ENCODE measurements around the gene SLCO2A1. TPM values are rescaled to one million over a fixed set of nuclear protein-coding genes. Genes with fewer than 3 reads are reported as not detected.

SLCO2A1 gene
- total RNA-seq, 8 experiments from 2014 or later: 0.16 to 9.0 (median 1.5) TPM

GRCh38 chr3:133954717-133955360 lies 74.9 kb downstream of the SLCO2A1 start:
- 92 to 100% (median 95%) methylated on average over 2 to 5 of the region's 11 CpGs; no CpG with 5 or more reads in 6 of the 10 experiments for WGBS, 10 experiments

GRCh38 chr3:133953297-133953696 lies 76.4 kb downstream of the SLCO2A1 start:
- in situ Hi-C loops (cut with MboI; ENCODE audit: low pct_unique_long_range_greater_than_20kb in 2 of 9, low sequenced_read_pairs in 9 of 9, unreplicated experiment in 9 of 9): no loop called here
- ATAC-seq (replicated peaks in 6 of 8): no peak
- Histone ChIP-seq H3K4me1 (replicated peaks in 1 of 2) (peaks cover 0 to 2% of the 10 kb centered on the region in 2 donors), H3K4me3 (no peak overlapping the region), H3K27ac (no peak overlapping the region)
- WGBS, 10 experiments: 77 to 93% (median 90%) methylated on average over 3 to 4 of the region's 6 CpGs; no CpG with 5 or more reads in 7 of the 10 experiments

More at GRCh38 chr3:133954717-133955360, 74.9 kb downstream of the SLCO2A1 start:
- ATAC-seq (replicated peaks in 6 of 8): peak in 3 of 8 experiments; percentile 78 to 95 (median 92)
- Histone ChIP-seq H3K27ac (no peak overlapping the region), H3K4me1 (replicated peaks in 1 of 2) (peaks cover 0 to 2% of the 10 kb centered on the region in 2 donors), H3K4me3 (no peak overlapping the region)
- in situ Hi-C loops (cut with MboI; ENCODE audit: low pct_unique_long_range_greater_than_20kb in 2 of 9, low sequenced_read_pairs in 9 of 9, unreplicated experiment in 9 of 9): no loop called here

GRCh38 chr3:133949438-133949837 lies 80.3 kb downstream of the SLCO2A1 start:
- H3K27ac ChIP-seq: no peak overlapping the region
- WGBS, 10 experiments: 6 to 60% (median 46%) methylated on average over 1 to 2 of the region's 2 CpGs; no CpG with 5 or more reads in 1 of the 10 experiments
- peak in 7 of 8 experiments; percentile 32 to 84 (median 65) for ATAC-seq (replicated peaks in 6 of 8)
- no peak overlapping the region for H3K4me3 ChIP-seq
- in situ Hi-C loops (cut with MboI; ENCODE audit: low pct_unique_long_range_greater_than_20kb in 2 of 9, low sequenced_read_pairs in 9 of 9, unreplicated experiment in 9 of 9): loop anchor here in 3 of 9 experiments (25.0 kb wide), 2 partner anchors 238 to 263 kb away; no protein-coding TSS in a partner anchor
- H3K4me1 ChIP-seq (replicated peaks in 1 of 2): no peaks in the 10 kb centered on the region

- in situ Hi-C loops (cut with MboI; ENCODE audit: low pct_unique_long_range_greater_than_20kb in 2 of 9, low sequenced_read_pairs in 9 of 9, unreplicated experiment in 9 of 9): loop anchor here in 3 of 9 experiments (25.0 kb wide), 2 partner anchors 238 to 263 kb away; no protein-coding TSS in a partner anchor
- Histone ChIP-seq H3K4me3 (no peak overlapping the region), H3K4me1 (replicated peaks in 1 of 2) (no peaks in the 10 kb centered on the region), H3K27ac (no peak overlapping the region)
- 40 to 100% (median 74%) methylated on average over 1 to 3 of the region's 7 CpGs; no CpG with 5 or more reads in 4 of the 10 experiments for WGBS, 10 experiments
- ATAC-seq (replicated peaks in 6 of 8): no peak
Observed at GRCh38 chr3:133948996-133949395, 80.7 kb downstream of the SLCO2A1 start.

- Histone ChIP-seq H3K4me3 (no peak overlapping the region), H3K27ac (no peak overlapping the region), H3K4me1 (replicated peaks in 1 of 2) (no peaks in the 10 kb centered on the region)
- ATAC-seq (replicated peaks in 6 of 8): no peak
- in situ Hi-C loops (cut with MboI; ENCODE audit: low pct_unique_long_range_greater_than_20kb in 2 of 9, low sequenced_read_pairs in 9 of 9, unreplicated experiment in 9 of 9): loop anchor here in 3 of 9 experiments (25.0 kb wide), 2 partner anchors 239 to 264 kb away; no protein-coding TSS in a partner anchor
- 17 to 88% (median 78%) methylated on average over 1 to 4 of the region's 9 CpGs; no CpG with 5 or more reads in 6 of the 10 experiments for WGBS, 10 experiments
Observed at GRCh38 chr3:133948131-133948810, 81.5 kb downstream of the SLCO2A1 start.

- in situ Hi-C loops (cut with MboI; ENCODE audit: low pct_unique_long_range_greater_than_20kb in 2 of 9, low sequenced_read_pairs in 9 of 9, unreplicated experiment in 9 of 9): loop anchor here in 3 of 9 experiments (25.0 kb wide), 2 partner anchors 242 to 267 kb away; no protein-coding TSS in a partner anchor
- H3K4me1 ChIP-seq (replicated peaks in 1 of 2): no peaks in the 10 kb centered on the region
- 60 to 100% (median 82%) methylated on average over 1 to 8 of the region's 12 CpGs; no CpG with 5 or more reads in 1 of the 10 experiments for WGBS, 10 experiments
- H3K27ac ChIP-seq: no peak overlapping the region
- no peak overlapping the region for H3K4me3 ChIP-seq
- ATAC-seq (replicated peaks in 6 of 8): no peak
Observed at GRCh38 chr3:133945381-133946095, 84.2 kb downstream of the SLCO2A1 start.

- Histone ChIP-seq H3K4me3 (no peak overlapping the region), H3K4me1 (replicated peaks in 1 of 2) (no peaks in the 10 kb centered on the region), H3K27ac (no peak overlapping the region)
- 60 to 100% (median 88%) methylated on average over 1 to 8 of the region's 13 CpGs; no CpG with 5 or more reads in 1 of the 10 experiments for WGBS, 10 experiments
- peak in 3 of 8 experiments; percentile 54 to 84 (median 59) for ATAC-seq (replicated peaks in 6 of 8)
- in situ Hi-C loops (cut with MboI; ENCODE audit: low pct_unique_long_range_greater_than_20kb in 2 of 9, low sequenced_read_pairs in 9 of 9, unreplicated experiment in 9 of 9): loop anchor here in 3 of 9 experiments (25.0 kb wide), 2 partner anchors 242 to 267 kb away; no protein-coding TSS in a partner anchor
Observed at GRCh38 chr3:133944641-133945380, 84.9 kb downstream of the SLCO2A1 start.

- Histone ChIP-seq H3K4me1 (replicated peaks in 1 of 2) (no peaks in the 10 kb centered on the region), H3K27ac (no peak overlapping the region), H3K4me3 (no peak overlapping the region)
- WGBS, 10 experiments: 16 to 100% (median 46%) methylated on average over 1 to 2 of the region's 2 CpGs; no CpG with 5 or more reads in 6 of the 10 experiments
- in situ Hi-C loops (cut with MboI; ENCODE audit: low pct_unique_long_range_greater_than_20kb in 2 of 9, low sequenced_read_pairs in 9 of 9, unreplicated experiment in 9 of 9): loop anchor here in 3 of 9 experiments (25.0 kb wide), 2 partner anchors 243 to 268 kb away; no protein-coding TSS in a partner anchor
- peak in 3 of 8 experiments; percentile 6 to 24 (median 22) for ATAC-seq (replicated peaks in 6 of 8)
Observed at GRCh38 chr3:133944181-133944580, 85.5 kb downstream of the SLCO2A1 start.

- peak in 3 of 8 experiments; percentile 62 to 67 (median 64) for ATAC-seq (replicated peaks in 6 of 8)
- in situ Hi-C loops (cut with MboI; ENCODE audit: low pct_unique_long_range_greater_than_20kb in 2 of 9, low sequenced_read_pairs in 9 of 9, unreplicated experiment in 9 of 9): loop anchor here in 3 of 9 experiments (25.0 kb wide), 2 partner anchors 244 to 269 kb away; no protein-coding TSS in a partner anchor
- Histone ChIP-seq H3K4me1 (replicated peaks in 1 of 2) (no peaks in the 10 kb centered on the region), H3K27ac (no peak overlapping the region), H3K4me3 (no peak overlapping the region)
- WGBS, 10 experiments: 49 to 100% (median 80%) methylated on average over 1 to 5 of the region's 5 CpGs; no CpG with 5 or more reads in 1 of the 10 experiments
Observed at GRCh38 chr3:133943639-133944141, 86.0 kb downstream of the SLCO2A1 start.

GRCh38 chr3:133943031-133943535 lies 86.6 kb downstream of the SLCO2A1 start:
- Histone ChIP-seq H3K4me1 (replicated peaks in 1 of 2) (no peaks in the 10 kb centered on the region), H3K27ac (no peak overlapping the region), H3K4me3 (no peak overlapping the region)
- in situ Hi-C loops (cut with MboI; ENCODE audit: low pct_unique_long_range_greater_than_20kb in 2 of 9, low sequenced_read_pairs in 9 of 9, unreplicated experiment in 9 of 9): loop anchor here in 3 of 9 experiments (25.0 kb wide), 2 partner anchors 244 to 269 kb away; no protein-coding TSS in a partner anchor
- ATAC-seq (replicated peaks in 6 of 8): no peak
- WGBS, 10 experiments: 83 to 100% (median 100%) methylated on average over 1 to 2 of the region's 2 CpGs; no CpG with 5 or more reads in 1 of the 10 experiments

- in situ Hi-C loops (cut with MboI; ENCODE audit: low pct_unique_long_range_greater_than_20kb in 2 of 9, low sequenced_read_pairs in 9 of 9, unreplicated experiment in 9 of 9): loop anchor here in 3 of 9 experiments (25.0 kb wide), 2 partner anchors 246 to 271 kb away; no protein-coding TSS in a partner anchor
Observed at GRCh38 chr3:133941415-133941821, 88.3 kb downstream of the SLCO2A1 start.

More at GRCh38 chr3:133941415-133941821, 88.3 kb downstream of the SLCO2A1 start:
- no peak overlapping the region for H3K27ac ChIP-seq
- 20 to 83% (median 40%) methylated on average over 1 to 6 of the region's 7 CpGs; no CpG with 5 or more reads in 3 of the 10 experiments for WGBS, 10 experiments
- H3K4me3 ChIP-seq: no peak overlapping the region
- no peak for ATAC-seq (replicated peaks in 6 of 8)
- H3K4me1 ChIP-seq (replicated peaks in 1 of 2): no peaks in the 10 kb centered on the region
